ENCODE data around the gene NSUN4. TPM values are rescaled to one million over a fixed set of nuclear protein-coding genes. Genes with fewer than 3 reads are reported as not detected.
"Not testable (repeated sequence)": the region's sequence is repeated elsewhere in the genome, so short reads cannot be mapped to it uniquely, and the experiment has no call there.

NSUN4 gene
- total RNA-seq, 3 donors from 2014 or later, result 17.1 to 26.8 (median 22.9) TPM

DNA sequence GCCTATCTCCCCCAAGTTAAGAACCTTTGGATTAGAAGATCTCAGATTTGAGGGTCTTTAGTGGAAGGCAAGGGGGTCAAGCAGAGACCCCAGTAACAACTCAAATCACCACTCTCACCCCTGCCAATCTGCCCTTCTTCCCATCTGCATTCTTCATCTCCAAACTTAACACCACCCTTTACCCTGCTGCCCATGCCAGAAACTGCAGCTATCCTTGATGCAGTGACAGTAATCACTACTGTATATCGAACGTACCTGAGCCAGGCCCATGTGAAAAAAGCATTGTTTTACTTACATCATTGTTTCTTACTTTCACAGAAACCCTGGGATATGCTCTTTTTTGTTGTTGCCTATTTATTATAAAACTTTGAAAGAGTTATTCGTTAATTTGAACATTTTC lies 26.5 kb downstream of the NSUN4 start:
- DNase-seq (ENCODE audit: low spot score in 2 of 2), result no peak
- TF ChIP-seq, protein P1, sequence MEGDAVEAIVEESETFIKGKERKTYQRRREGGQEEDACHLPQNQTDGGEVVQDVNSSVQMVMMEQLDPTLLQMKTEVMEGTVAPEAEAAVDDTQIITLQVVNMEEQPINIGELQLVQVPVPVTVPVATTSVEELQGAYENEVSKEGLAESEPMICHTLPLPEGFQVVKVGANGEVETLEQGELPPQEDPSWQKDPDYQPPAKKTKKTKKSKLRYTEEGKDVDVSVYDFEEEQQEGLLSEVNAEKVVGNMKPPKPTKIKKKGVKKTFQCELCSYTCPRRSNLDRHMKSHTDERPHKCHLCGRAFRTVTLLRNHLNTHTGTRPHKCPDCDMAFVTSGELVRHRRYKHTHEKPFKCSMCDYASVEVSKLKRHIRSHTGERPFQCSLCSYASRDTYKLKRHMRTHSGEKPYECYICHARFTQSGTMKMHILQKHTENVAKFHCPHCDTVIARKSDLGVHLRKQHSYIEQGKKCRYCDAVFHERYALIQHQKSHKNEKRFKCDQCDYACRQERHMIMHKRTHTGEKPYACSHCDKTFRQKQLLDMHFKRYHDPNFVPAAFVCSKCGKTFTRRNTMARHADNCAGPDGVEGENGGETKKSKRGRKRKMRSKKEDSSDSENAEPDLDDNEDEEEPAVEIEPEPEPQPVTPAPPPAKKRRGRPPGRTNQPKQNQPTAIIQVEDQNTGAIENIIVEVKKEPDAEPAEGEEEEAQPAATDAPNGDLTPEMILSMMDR (IDR thresholded peaks at IDR 0.05), result no peak
- no peak for TF ChIP-seq POLR2AphosphoS5 (IDR thresholded peaks at IDR 0.05)
- no peaks in the 10 kb centered on the region for H3K4me1 ChIP-seq
- H3K27ac ChIP-seq, result no peak overlapping the region
- intact Hi-C loops (cut with DNase I; ENCODE audit: low total_unique reads), result no loop called here
- no peaks in the 10 kb centered on the region for H3K36me3 ChIP-seq
- H3K27me3 ChIP-seq, result no peaks in the 10 kb centered on the region
- H3K4me3 ChIP-seq, result no peak overlapping the region
- H3K9me3 ChIP-seq, result no peaks in the 10 kb centered on the region

DNA sequence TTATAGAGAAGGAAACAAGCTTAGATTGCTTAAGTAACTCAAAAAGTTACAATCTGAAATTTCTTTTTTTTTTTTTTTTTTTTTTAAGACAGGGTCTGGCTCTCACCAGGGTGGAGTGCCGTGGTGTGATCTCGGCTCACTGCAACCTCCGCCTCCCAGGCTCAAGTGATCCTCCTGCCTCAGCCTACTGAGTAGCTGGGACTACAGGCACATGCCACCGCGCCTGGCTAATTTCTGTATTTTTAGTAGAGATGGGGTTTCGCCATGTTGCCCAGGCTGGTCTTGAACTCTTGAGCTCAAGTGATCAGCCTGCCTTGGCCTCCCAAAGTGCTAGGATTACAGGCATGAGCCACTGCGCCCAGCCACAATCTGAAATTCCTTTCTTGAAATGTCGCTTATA lies 27.1 kb downstream of the NSUN4 start:
- intact Hi-C loops (cut with DNase I; ENCODE audit: low total_unique reads); DNase-seq (ENCODE audit: low spot score in 2 of 2): not testable (repeated sequence)

DNA sequence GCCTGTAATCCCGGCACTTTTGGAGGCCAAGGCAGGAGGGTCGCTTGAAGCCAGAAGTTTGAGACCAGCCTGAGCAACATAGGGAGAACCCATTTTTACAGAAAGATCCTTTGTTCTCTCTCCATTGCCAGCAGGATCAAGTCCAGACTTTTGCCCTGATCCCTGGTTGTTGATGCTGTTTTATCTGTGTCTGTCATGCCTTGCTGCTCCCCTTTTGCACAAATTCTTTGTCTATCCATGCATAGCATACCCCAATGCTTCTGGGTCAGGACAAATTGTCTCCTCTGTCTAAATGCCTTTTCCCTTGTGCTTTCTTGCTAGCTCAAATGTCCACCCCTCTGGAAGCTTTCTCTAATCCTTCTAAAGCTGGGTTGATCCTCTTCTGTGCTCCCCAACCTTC lies 28.2 kb downstream of the NSUN4 start:
- Histone ChIP-seq H3K27ac (no peak overlapping the region), H3K4me1 (no peaks in the 10 kb centered on the region), H3K36me3 (no peaks in the 10 kb centered on the region), H3K4me3 (no peak overlapping the region), H3K9me3 (no peaks in the 10 kb centered on the region), H3K27me3 (no peaks in the 10 kb centered on the region)
- TF ChIP-seq POLR2A (IDR thresholded peaks at IDR 0.05), result no peak
- DNase-seq (ENCODE audit: low spot score in 2 of 2), result no peak
- intact Hi-C loops (cut with DNase I; ENCODE audit: low total_unique reads), result no loop called here

More for the DNA sequence above, 27.1 kb downstream of the NSUN4 start:
- H3K9me3 ChIP-seq, H3K36me3 ChIP-seq, H3K4me1 ChIP-seq, H3K27me3 ChIP-seq, H3K27ac ChIP-seq, H3K4me3 ChIP-seq: not testable (repeated sequence)

DNA sequence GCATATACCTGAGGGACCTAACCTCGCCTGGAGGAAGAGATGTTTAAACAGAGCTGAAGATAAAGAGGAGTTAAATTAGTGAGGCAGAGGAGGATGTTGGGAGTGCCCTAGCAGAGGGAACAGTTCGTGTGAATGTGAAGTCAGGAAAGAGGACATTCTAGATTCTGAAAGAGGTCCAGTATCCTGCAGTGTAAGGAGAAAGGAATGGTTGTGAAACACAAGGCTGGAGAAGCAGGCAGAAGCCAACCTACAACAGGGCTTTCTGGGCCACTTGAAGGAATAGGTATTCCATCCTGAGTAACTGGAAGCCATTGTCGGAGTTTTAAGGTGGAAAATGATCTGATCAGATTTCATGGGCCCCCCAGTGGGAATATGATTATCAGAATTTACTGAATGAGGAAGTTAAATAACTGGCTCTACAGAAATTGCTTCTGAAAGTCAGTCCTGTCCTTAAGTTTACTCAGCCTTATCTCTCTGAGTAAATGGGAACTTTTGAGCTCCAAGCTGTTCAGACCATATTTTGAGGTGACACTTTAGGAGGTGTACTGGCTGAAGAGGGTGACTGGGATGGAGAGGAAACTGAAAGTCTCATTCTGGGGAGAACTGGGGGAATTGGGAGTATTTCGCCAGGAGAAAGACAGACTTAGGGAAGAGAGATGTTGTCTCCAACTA lies 29.1 kb downstream of the NSUN4 start:
- Histone ChIP-seq H3K27ac (no peak overlapping the region), H3K27me3 (no peaks in the 10 kb centered on the region), H3K4me3 (no peak overlapping the region), H3K4me1 (no peaks in the 10 kb centered on the region), H3K9me3 (no peaks in the 10 kb centered on the region), H3K36me3 (no peaks in the 10 kb centered on the region)
- no peak for TF ChIP-seq POLR2AphosphoS5 (IDR thresholded peaks at IDR 0.05)
- intact Hi-C loops (cut with DNase I; ENCODE audit: low total_unique reads), result no loop called here
- no peak for DNase-seq (ENCODE audit: low spot score in 2 of 2)

DNA sequence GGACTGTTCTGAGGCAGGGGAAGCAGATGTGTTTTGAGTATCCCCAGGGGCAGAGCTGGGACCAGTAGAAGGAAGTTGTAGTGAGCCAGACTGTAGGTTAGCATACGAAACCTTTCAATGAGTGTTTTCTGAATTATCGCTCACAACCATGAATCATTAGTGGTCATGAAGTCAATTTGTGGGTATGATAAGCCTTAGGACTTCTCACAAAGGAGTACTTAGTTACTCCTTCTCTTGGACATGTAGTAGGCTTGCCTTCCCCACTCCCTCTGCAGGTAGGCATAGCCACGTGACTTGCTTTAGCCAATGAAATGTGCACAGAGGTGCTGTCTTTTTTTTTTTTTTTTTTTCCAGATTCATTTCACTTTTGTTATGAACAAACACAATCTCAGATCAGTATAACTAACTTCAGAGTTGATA lies 29.6 kb downstream of the NSUN4 start:
- intact Hi-C loops (cut with DNase I; ENCODE audit: low total_unique reads), result no loop called here
- DNase-seq (ENCODE audit: low spot score in 2 of 2), result no peak
- no peak overlapping the region for H3K27ac ChIP-seq
- no peaks in the 10 kb centered on the region for H3K9me3 ChIP-seq
- no peaks in the 10 kb centered on the region for H3K36me3 ChIP-seq
- H3K4me3 ChIP-seq, result no peak overlapping the region
- no peaks in the 10 kb centered on the region for H3K27me3 ChIP-seq
- no peaks in the 10 kb centered on the region for H3K4me1 ChIP-seq
- TF ChIP-seq POLR2AphosphoS5 (IDR thresholded peaks at IDR 0.05) (no peak), POLR2A (IDR thresholded peaks at IDR 0.05) (no peak)
- TF ChIP-seq, protein P1 (IDR thresholded peaks at IDR 0.05), result no peak

DNA sequence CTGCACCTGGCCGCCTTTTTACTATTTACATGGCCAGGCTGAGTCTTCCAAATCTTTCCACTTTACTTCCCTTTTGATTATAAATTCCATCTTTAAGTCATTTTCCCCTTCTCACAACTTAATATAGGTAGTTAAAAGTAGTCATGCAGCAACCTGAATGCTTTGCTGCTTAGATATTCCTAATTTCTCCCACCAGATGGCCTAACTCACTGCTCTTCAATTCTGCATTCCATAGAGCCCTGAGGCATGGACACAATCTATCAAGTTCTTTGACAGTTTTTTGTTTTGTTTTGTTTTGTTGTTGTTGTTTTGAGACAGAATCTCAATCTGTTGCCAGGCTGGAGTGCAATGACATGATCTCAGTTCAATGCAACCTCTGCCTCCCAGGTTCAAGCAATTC lies 31.8 kb downstream of the NSUN4 start:
- Histone ChIP-seq H3K27me3 (no peaks in the 10 kb centered on the region), H3K27ac (no peak overlapping the region), H3K9me3 (no peaks in the 10 kb centered on the region), H3K4me1 (no peaks in the 10 kb centered on the region), H3K4me3 (no peak overlapping the region), H3K36me3 (no peaks in the 10 kb centered on the region)
- TF ChIP-seq, protein P1 (IDR thresholded peaks at IDR 0.05), result no peak
- TF ChIP-seq POLR2AphosphoS5 (IDR thresholded peaks at IDR 0.05) (no peak), POLR2A (IDR thresholded peaks at IDR 0.05) (no peak)
- no peak for DNase-seq (ENCODE audit: low spot score in 2 of 2)
- intact Hi-C loops (cut with DNase I; ENCODE audit: low total_unique reads), result no loop called here

DNA sequence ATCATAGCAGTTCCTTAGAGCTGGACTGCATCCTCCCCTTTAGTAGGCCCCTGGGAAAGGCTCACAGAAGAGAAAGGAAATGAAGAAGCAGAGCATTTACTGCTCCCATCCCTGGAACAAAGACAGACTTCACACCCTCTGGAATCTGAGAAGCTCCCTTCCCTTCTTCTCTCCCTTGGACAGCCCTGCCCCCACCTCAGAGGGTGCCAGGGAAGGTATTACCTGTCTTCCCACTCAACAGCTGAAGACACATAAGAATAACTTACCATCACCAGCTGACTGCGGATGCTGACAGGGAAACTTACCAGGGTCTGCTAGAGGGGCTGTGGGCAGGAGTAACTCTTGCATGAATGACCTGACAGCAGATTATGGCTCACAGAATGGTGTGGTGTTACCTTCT lies 39.4 kb downstream of the NSUN4 start:
- no peaks in the 10 kb centered on the region for H3K27me3 ChIP-seq
- TF ChIP-seq, protein P1 (IDR thresholded peaks at IDR 0.05), result no peak
- no peak for TF ChIP-seq POLR2AphosphoS5 (IDR thresholded peaks at IDR 0.05)
- TF ChIP-seq POLR2A (IDR thresholded peaks at IDR 0.05), result no peak
- intact Hi-C loops (cut with DNase I; ENCODE audit: low total_unique reads), result no loop called here
- no peaks in the 10 kb centered on the region for H3K9me3 ChIP-seq
- DNase-seq (ENCODE audit: low spot score in 2 of 2), result no peak
- H3K4me3 ChIP-seq, result no peak overlapping the region
- H3K36me3 ChIP-seq, result no peaks in the 10 kb centered on the region
- H3K4me1 ChIP-seq, result no peaks in the 10 kb centered on the region
- no peak overlapping the region for H3K27ac ChIP-seq
